Activated CD4-positive, alpha-beta memory T cell treated with anti-CD3 and anti-CD28 coated beads, Interleukin-2, amount 10 ng/mL, durations not matched to agents 7 days and 5 days (primary cell): ENCODE results near the gene JADE2. TPM values are rescaled to one million over a fixed set of nuclear protein-coding genes. Genes with fewer than 3 reads are reported as not detected.
A peak's percentile ranks its signal among the peaks of the same experiment; 100 is the strongest.

Experiments used
- CTCF ChIA-PET: fragments of 350-600 bp; sonication (Branson Sonifier 250); formaldehyde crosslinking; loops from one replicate; lab custom pipeline; 2021; ENCODE audit warnings: antibody characterized with exemption, inconsistent platforms; lab: Charles Lee
- POLR2A ChIA-PET: fragments of 350-600 bp; sonication (Branson Sonifier 250); formaldehyde crosslinking; loops from one replicate; lab custom pipeline; 2021; ENCODE audit warnings: antibody characterized with exemption; lab: Charles Lee
- DNase-seq: peaks from one replicate; pipeline ENCODE4 v3.0.0-alpha.2; 2020
- H3K27ac Mint-ChIP-seq: one replicate; pipeline ENCODE4 v1.8.0; 2021; ENCODE audit warnings: mild to moderate bottlenecking, mixed read lengths
- H3K27me3 Mint-ChIP-seq: one replicate; pipeline ENCODE4 v1.8.0; 2021; ENCODE audit warnings: mixed read lengths
- H3K36me3 Mint-ChIP-seq: one replicate; pipeline ENCODE4 v1.8.0; 2021; ENCODE audit warnings: low read depth, mixed read lengths
- H3K4me1 Mint-ChIP-seq: one replicate; pipeline ENCODE4 v1.8.0; 2021; ENCODE audit warnings: mixed read lengths
- H3K4me3 Mint-ChIP-seq: one replicate; pipeline ENCODE4 v1.8.0; 2021; ENCODE audit warnings: mild to moderate bottlenecking, mixed read lengths
- H3K9me3 Mint-ChIP-seq: one replicate; pipeline ENCODE4 v1.8.0; 2021; ENCODE audit warnings: mixed read lengths
- total RNA-seq, 2 experiments: library from RNA; stranded (reverse); gene quantifications; one replicate each; pipeline ENCODE4 v1.2.3, GENCODE V29; 2021

The JADE2 gene
- total RNA-seq, 2 experiments from 2014 or later = 72.7 to 73.5 TPM

- Mint-ChIP-seq H3K36me3 (no peaks in the 10 kb centered on the region), H3K27ac (peak overlapping the region; percentile 89), H3K9me3 (no peaks in the 10 kb centered on the region), H3K4me1 (peaks cover 32% of the 10 kb centered on the region), H3K4me3 (peak overlapping the region; percentile 93), H3K27me3 (peaks cover 6% of the 10 kb centered on the region)
- peak; percentile 79 for DNase-seq
- CTCF ChIA-PET = interaction anchor here (0.7 to 4.3 kb wide), 21 partner anchors 10 to 172 kb away, joined by 3 to 45 read pairs (median 5); partner anchors contain the start of genes CDKN2AIPNL and UBE2B
- POLR2A ChIA-PET = interaction anchor here (0.9 to 6.5 kb wide), 27 partner anchors 9 to 378 kb away, joined by 3 to 82 read pairs (median 7); partner anchors contain the start of genes CDKN2AIPNL, DDX46, PCBD2 and PPP2CA
Observed at GRCh38 chr5:134526483-134527155, 1.1 kb downstream of the JADE2 start.

- Mint-ChIP-seq H3K27me3 (peaks cover 5% of the 10 kb centered on the region), H3K4me3 (peak overlapping the region; percentile 93), H3K36me3 (no peaks in the 10 kb centered on the region), H3K9me3 (no peaks in the 10 kb centered on the region), H3K27ac (peak overlapping the region; percentile 89), H3K4me1 (peaks cover 37% of the 10 kb centered on the region)
- ChIA-PET CTCF (interaction anchor here (0.6 to 4.3 kb wide), 28 partner anchors 10 to 417 kb away, joined by 3 to 45 read pairs (median 4); partner anchors contain the start of genes CDKN2AIPNL, PPP2CA and UBE2B), POLR2A (interaction anchor here (0.8 to 6.5 kb wide), 17 partner anchors 9 to 377 kb away, joined by 3 to 82 read pairs (median 8); partner anchors contain the start of genes CDKN2AIPNL, PCBD2, PPP2CA and SEC24A)
- peak; percentile 74 for DNase-seq
Observed at GRCh38 chr5:134527156-134527960, 1.9 kb downstream of the JADE2 start.

GRCh38 chr5:134527961-134528424, 2.5 kb downstream of the JADE2 start:
- Mint-ChIP-seq H3K9me3 (no peaks in the 10 kb centered on the region), H3K27ac (peak overlapping the region; percentile 19), H3K4me3 (peak overlapping the region; percentile 93), H3K36me3 (no peaks in the 10 kb centered on the region), H3K27me3 (peaks cover 3% of the 10 kb centered on the region), H3K4me1 (peaks cover 38% of the 10 kb centered on the region)
- CTCF ChIA-PET = interaction anchor here (0.6 to 4.3 kb wide), 25 partner anchors 9 to 418 kb away, joined by 3 to 45 read pairs (median 5); partner anchors contain the start of genes CDKN2AIPNL, PPP2CA and UBE2B
- no peak for DNase-seq
- POLR2A ChIA-PET = interaction anchor here (0.6 to 6.5 kb wide), 11 partner anchors 9 to 302 kb away, joined by 3 to 82 read pairs (median 8); partner anchors contain the start of genes CDKN2AIPNL, PPP2CA, SEC24A and UBE2B

- H3K4me3 Mint-ChIP-seq = peak overlapping the region; percentile 93
- POLR2A ChIA-PET = interaction anchor here (0.6 to 6.5 kb wide), 8 partner anchors 9 to 117 kb away, joined by 3 to 82 read pairs (median 5); partner anchors contain the start of gene CDKN2AIPNL
Observed at GRCh38 chr5:134528556-134528955, 3.1 kb downstream of the JADE2 start.

GRCh38 chr5:134529460-134529859, 4.0 kb downstream of the JADE2 start:
- no peaks in the 10 kb centered on the region for H3K27me3 Mint-ChIP-seq
- H3K27ac Mint-ChIP-seq = no peak overlapping the region
- H3K4me3 Mint-ChIP-seq = no peak overlapping the region
- no peaks in the 10 kb centered on the region for H3K36me3 Mint-ChIP-seq
- H3K4me1 Mint-ChIP-seq = peaks cover 34% of the 10 kb centered on the region
- no peak for DNase-seq
- CTCF ChIA-PET = interaction anchor here (0.9 to 3.4 kb wide), 3 partner anchors 8 to 78 kb away, joined by 3 to 17 read pairs (median 13); no protein-coding TSS in a partner anchor
- no peaks in the 10 kb centered on the region for H3K9me3 Mint-ChIP-seq
- POLR2A ChIA-PET = interaction anchor here (1.1 to 1.5 kb wide), 2 partner anchors 12 to 26 kb away, joined by 3 read pairs; no protein-coding TSS in a partner anchor

More at GRCh38 chr5:134528556-134528955, 3.1 kb downstream of the JADE2 start:
- DNase-seq = no peak
- Mint-ChIP-seq H3K9me3 (no peaks in the 10 kb centered on the region), H3K36me3 (no peaks in the 10 kb centered on the region), H3K4me1 (peaks cover 38% of the 10 kb centered on the region), H3K27me3 (no peaks in the 10 kb centered on the region), H3K27ac (peak overlapping the region; percentile 19)
- CTCF ChIA-PET = interaction anchor here (0.9 to 4.3 kb wide), 11 partner anchors 8 to 261 kb away, joined by 3 to 45 read pairs (median 6); partner anchors contain the start of gene CDKN2AIPNL

GRCh38 chr5:134530301-134531077, 5.0 kb downstream of the JADE2 start:
- peaks cover 42% of the 10 kb centered on the region for H3K4me1 Mint-ChIP-seq

GRCh38 chr5:134533115-134533815, 7.8 kb downstream of the JADE2 start:
- Mint-ChIP-seq H3K4me1 (peaks cover 60% of the 10 kb centered on the region), H3K27ac (no peak overlapping the region), H3K9me3 (no peaks in the 10 kb centered on the region), H3K36me3 (peaks cover 17% of the 10 kb centered on the region), H3K27me3 (no peaks in the 10 kb centered on the region), H3K4me3 (no peak overlapping the region)
- ChIA-PET POLR2A (interaction anchor here (0.5 to 1.4 kb wide), 4 partner anchors 21 to 111 kb away, joined by 3 read pairs; no protein-coding TSS in a partner anchor), CTCF (interaction anchor here (0.6 to 0.9 kb wide), 3 partner anchors 21 to 122 kb away, joined by 3 to 4 read pairs (median 3); partner anchors contain the start of gene CDKN2AIPNL)
- DNase-seq = no peak

More at GRCh38 chr5:134530301-134531077, 5.0 kb downstream of the JADE2 start:
- Mint-ChIP-seq H3K36me3 (no peaks in the 10 kb centered on the region), H3K27ac (no peak overlapping the region), H3K4me3 (no peak overlapping the region), H3K9me3 (no peaks in the 10 kb centered on the region), H3K27me3 (no peaks in the 10 kb centered on the region)
- DNase-seq = no peak
- POLR2A ChIA-PET = no interaction called here
- CTCF ChIA-PET = interaction anchor here (0.8 to 3.2 kb wide), 4 partner anchors 13 to 57 kb away, joined by 3 to 13 read pairs (median 4); no protein-coding TSS in a partner anchor

- no peak for DNase-seq
- peaks cover 51% of the 10 kb centered on the region for H3K4me1 Mint-ChIP-seq
- ChIA-PET CTCF (interaction anchor here (0.6 to 1.3 kb wide), 4 partner anchors 20 to 126 kb away, joined by 3 to 5 read pairs (median 4); partner anchors contain the start of gene CDKN2AIPNL), POLR2A (interaction anchor here (0.7 to 4.4 kb wide), 5 partner anchors 9 to 162 kb away, joined by 3 to 33 read pairs (median 3); partner anchors contain the start of gene JADE2)
- H3K9me3 Mint-ChIP-seq = no peaks in the 10 kb centered on the region
- no peaks in the 10 kb centered on the region for H3K27me3 Mint-ChIP-seq
- peaks cover 21% of the 10 kb centered on the region for H3K36me3 Mint-ChIP-seq
- H3K27ac Mint-ChIP-seq = peak overlapping the region; percentile 57
- no peak overlapping the region for H3K4me3 Mint-ChIP-seq
Observed at GRCh38 chr5:134534058-134534725, 8.7 kb downstream of the JADE2 start.

GRCh38 chr5:134534726-134535110, 9.2 kb downstream of the JADE2 start:
- H3K27ac Mint-ChIP-seq = no peak overlapping the region
- ChIA-PET CTCF (interaction anchor here (1.0 to 1.3 kb wide), 2 partner anchors 57 to 127 kb away, joined by 3 to 5 read pairs; no protein-coding TSS in a partner anchor), POLR2A (interaction anchor here (0.7 to 4.4 kb wide), 5 partner anchors 9 to 162 kb away, joined by 3 to 33 read pairs (median 3); partner anchors contain the start of gene JADE2)
- no peak overlapping the region for H3K4me3 Mint-ChIP-seq
- peaks cover 24% of the 10 kb centered on the region for H3K36me3 Mint-ChIP-seq
- H3K27me3 Mint-ChIP-seq = no peaks in the 10 kb centered on the region
- H3K9me3 Mint-ChIP-seq = no peaks in the 10 kb centered on the region
- H3K4me1 Mint-ChIP-seq = peaks cover 46% of the 10 kb centered on the region
- DNase-seq = no peak

- ChIA-PET CTCF (interaction anchor here (1.1 to 2.7 kb wide), 2 partner anchors 9 to 50 kb away, joined by 3 to 17 read pairs; no protein-coding TSS in a partner anchor), POLR2A (interaction anchor here (0.7 to 4.4 kb wide), 5 partner anchors 9 to 360 kb away, joined by 3 to 33 read pairs (median 5); partner anchors contain the start of genes JADE2 and SKP1)
- Mint-ChIP-seq H3K27me3 (no peaks in the 10 kb centered on the region), H3K36me3 (peaks cover 42% of the 10 kb centered on the region), H3K4me1 (peaks cover 42% of the 10 kb centered on the region), H3K27ac (peak overlapping the region; percentile 61), H3K4me3 (no peak overlapping the region), H3K9me3 (no peaks in the 10 kb centered on the region)
- peak; percentile 49 for DNase-seq
Observed at GRCh38 chr5:134536876-134537275, 11.4 kb downstream of the JADE2 start.
